ENCODE measurements around the gene DIS3L2.

The DIS3L2 gene

GRCh38 chr2:232343821-232344220 lies 382.3 kb downstream of the DIS3L2 start:
- DNase-seq (ENCODE audit: low read depth, low spot score), result no peak
- in situ Hi-C loops (cut with HindIII; ENCODE audit: low sequenced_read_pairs), result no loop called here
- TF ChIP-seq, protein P1, sequence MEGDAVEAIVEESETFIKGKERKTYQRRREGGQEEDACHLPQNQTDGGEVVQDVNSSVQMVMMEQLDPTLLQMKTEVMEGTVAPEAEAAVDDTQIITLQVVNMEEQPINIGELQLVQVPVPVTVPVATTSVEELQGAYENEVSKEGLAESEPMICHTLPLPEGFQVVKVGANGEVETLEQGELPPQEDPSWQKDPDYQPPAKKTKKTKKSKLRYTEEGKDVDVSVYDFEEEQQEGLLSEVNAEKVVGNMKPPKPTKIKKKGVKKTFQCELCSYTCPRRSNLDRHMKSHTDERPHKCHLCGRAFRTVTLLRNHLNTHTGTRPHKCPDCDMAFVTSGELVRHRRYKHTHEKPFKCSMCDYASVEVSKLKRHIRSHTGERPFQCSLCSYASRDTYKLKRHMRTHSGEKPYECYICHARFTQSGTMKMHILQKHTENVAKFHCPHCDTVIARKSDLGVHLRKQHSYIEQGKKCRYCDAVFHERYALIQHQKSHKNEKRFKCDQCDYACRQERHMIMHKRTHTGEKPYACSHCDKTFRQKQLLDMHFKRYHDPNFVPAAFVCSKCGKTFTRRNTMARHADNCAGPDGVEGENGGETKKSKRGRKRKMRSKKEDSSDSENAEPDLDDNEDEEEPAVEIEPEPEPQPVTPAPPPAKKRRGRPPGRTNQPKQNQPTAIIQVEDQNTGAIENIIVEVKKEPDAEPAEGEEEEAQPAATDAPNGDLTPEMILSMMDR (IDR thresholded peaks at IDR 0.05; ENCODE audit: low read depth, low read length), result no peak
- H3K4me3 ChIP-seq (ENCODE audit: low read depth, low read length), result no peak overlapping the region

- no peak overlapping the region for H3K4me3 ChIP-seq (ENCODE audit: low read depth, low read length)
- no peak for DNase-seq (ENCODE audit: low read depth, low spot score)
- in situ Hi-C loops (cut with HindIII; ENCODE audit: low sequenced_read_pairs), result no loop called here
- TF ChIP-seq, protein P1 (IDR thresholded peaks at IDR 0.05; ENCODE audit: low read depth, low read length), result no peak
Measured at GRCh38 chr2:232345251-232345650, 383.7 kb downstream of the DIS3L2 start.

DNA sequence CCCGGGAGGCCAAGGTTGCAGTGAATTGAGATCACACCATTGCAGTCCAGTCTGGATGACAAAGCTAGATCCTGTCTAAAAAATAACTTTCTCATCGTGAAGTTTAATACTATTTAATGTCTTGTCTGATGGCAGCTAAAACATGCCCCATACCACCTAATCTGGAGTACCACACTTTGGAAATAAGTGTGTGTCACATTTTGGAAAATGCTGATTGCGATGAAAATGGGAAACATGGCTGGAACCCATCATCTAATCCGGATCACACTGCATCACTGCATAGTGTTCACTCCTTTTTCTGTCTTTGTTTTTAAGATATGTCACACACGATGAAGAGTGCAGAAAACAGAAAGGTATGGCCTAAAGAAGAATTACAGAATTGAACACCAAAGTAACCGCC lies 385.9 kb downstream of the DIS3L2 start:
- in situ Hi-C loops (cut with HindIII; ENCODE audit: low sequenced_read_pairs), result no loop called here
- no peak for DNase-seq (ENCODE audit: low read depth, low spot score)
- TF ChIP-seq, protein P1 (IDR thresholded peaks at IDR 0.05; ENCODE audit: low read depth, low read length), result no peak
- no peak overlapping the region for H3K4me3 ChIP-seq (ENCODE audit: low read depth, low read length)

DNA sequence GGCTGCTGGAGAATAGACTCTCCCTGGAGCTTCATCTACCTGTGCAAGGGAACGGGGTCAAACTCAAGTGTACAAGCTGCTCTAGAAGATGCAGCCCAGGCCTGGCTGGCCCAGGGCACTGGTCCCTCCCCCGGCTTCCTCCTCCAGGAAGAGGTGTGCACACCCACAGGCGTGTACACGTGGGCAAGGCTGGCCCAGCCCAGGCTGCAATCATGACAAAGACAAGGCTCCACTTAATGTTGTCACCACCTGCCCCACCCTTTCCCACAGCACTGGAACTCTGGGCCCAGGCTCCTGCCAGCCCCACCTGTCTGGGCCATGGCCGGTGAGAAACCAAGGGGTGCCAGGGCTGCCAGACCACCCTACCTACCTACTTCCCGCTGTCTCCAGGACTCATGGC lies 387.4 kb downstream of the DIS3L2 start:
- DNase-seq (ENCODE audit: low read depth, low spot score), result no peak
- TF ChIP-seq, protein P1 (IDR thresholded peaks at IDR 0.05; ENCODE audit: low read depth, low read length), result no peak
- H3K4me3 ChIP-seq (ENCODE audit: low read depth, low read length), result no peak overlapping the region
- in situ Hi-C loops (cut with HindIII; ENCODE audit: low sequenced_read_pairs), result no loop called here

DNA sequence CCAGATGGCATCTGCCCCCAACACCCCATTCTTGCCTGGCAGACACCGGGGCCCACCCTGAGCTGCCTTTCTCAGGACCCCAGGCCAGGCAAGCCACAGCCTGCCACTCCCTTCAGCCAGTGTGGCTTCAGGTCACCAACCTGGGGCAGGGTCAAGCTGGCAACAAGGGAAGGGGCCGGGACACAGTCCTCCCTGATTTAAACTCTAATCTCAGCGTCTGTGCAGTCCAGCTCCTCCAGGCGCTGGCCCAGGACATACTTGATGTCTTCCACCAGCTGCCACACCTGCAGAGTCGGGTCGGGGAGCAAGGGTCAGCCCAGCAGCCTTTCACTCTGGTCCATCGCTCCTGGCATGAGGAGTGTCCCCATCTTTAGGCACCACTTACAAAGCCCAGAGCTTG lies 388.0 kb downstream of the DIS3L2 start:
- in situ Hi-C loops (cut with HindIII; ENCODE audit: low sequenced_read_pairs), result no loop called here
- DNase-seq (ENCODE audit: low read depth, low spot score), result no peak
- TF ChIP-seq, protein P1 (IDR thresholded peaks at IDR 0.05; ENCODE audit: low read depth, low read length), result no peak
- H3K4me3 ChIP-seq (ENCODE audit: low read depth, low read length), result no peak overlapping the region

GRCh38 chr2:232349946-232350635 lies 388.6 kb downstream of the DIS3L2 start:
- DNase-seq (ENCODE audit: low read depth, low spot score), result no peak
- in situ Hi-C loops (cut with HindIII; ENCODE audit: low sequenced_read_pairs), result no loop called here
- H3K4me3 ChIP-seq (ENCODE audit: low read depth, low read length), result no peak overlapping the region
- TF ChIP-seq, protein P1 (IDR thresholded peaks at IDR 0.05; ENCODE audit: low read depth, low read length), result no peak
